Type B pancreatic cell (in vitro differentiated cells): ENCODE data around the gene CHD6. TPM values are rescaled to one million over a fixed set of nuclear protein-coding genes. Genes with fewer than 3 reads are reported as not detected.

ENCODE experiments used
- DNase-seq: peaks from one replicate; pipeline ENCODE4 v3.0.0; 2021; ENCODE audit warnings: mixed read lengths; ENCODE audit not compliant: unreplicated experiment; ENCODE audit errors: extremely low spot score
- H3K27ac Mint-ChIP-seq: 2 replicates; pipeline ENCODE4 v1.8.0; 2021; ENCODE audit warnings: mild to moderate bottlenecking, mixed read lengths
- H3K27me3 Mint-ChIP-seq: 2 replicates; pipeline ENCODE4 v1.8.0; 2021; ENCODE audit warnings: mixed read lengths
- H3K36me3 Mint-ChIP-seq: 2 replicates; pipeline ENCODE4 v1.8.0; 2021; ENCODE audit warnings: mixed read lengths
- H3K4me1 Mint-ChIP-seq: one replicate; pipeline ENCODE4 v1.8.0; 2021; ENCODE audit warnings: mixed read lengths; ENCODE audit not compliant: unreplicated experiment
- H3K4me3 Mint-ChIP-seq: 2 replicates; pipeline ENCODE4 v1.8.0; 2021; ENCODE audit warnings: mild to moderate bottlenecking, mixed read lengths
- H3K9me3 Mint-ChIP-seq: 2 replicates; pipeline ENCODE4 v1.8.0; 2021; ENCODE audit warnings: mixed read lengths
- CTCF ChIP-seq: fragments of 200-600 bp; sonication (generic); conservative IDR thresholded peaks from 2 replicates; pipeline ENCODE4 v1.5.0; 2021; ENCODE audit warnings: antibody characterized with exemption, mild to moderate bottlenecking
- total RNA-seq: library from RNA; stranded (reverse); gene quantifications from 2 replicates; pipeline ENCODE4 v1.2.1, GENCODE V29; 2021; ENCODE audit warnings: low replicate concordance

CHD6 gene
- total RNA-seq, 1 donor from 2014 or later: 72.6 TPM

- TF ChIP-seq CTCF: no peak
- no peaks in the 10 kb centered on the region for H3K9me3 Mint-ChIP-seq
- no peaks in the 10 kb centered on the region for H3K36me3 Mint-ChIP-seq
- H3K27me3 Mint-ChIP-seq: no peaks in the 10 kb centered on the region
- no peak for DNase-seq
- no peak overlapping the region for H3K27ac Mint-ChIP-seq
- H3K4me1 Mint-ChIP-seq: no peaks in the 10 kb centered on the region
- no peak overlapping the region for H3K4me3 Mint-ChIP-seq
Observed at GRCh38 chr20:41358230-41358629, 259.9 kb downstream of the CHD6 start.

GRCh38 chr20:41357424-41358163, 260.6 kb downstream of the CHD6 start:
- H3K27ac Mint-ChIP-seq: no peak overlapping the region
- TF ChIP-seq CTCF: peak; percentile 30
- no peaks in the 10 kb centered on the region for H3K27me3 Mint-ChIP-seq
- no peak overlapping the region for H3K4me3 Mint-ChIP-seq
- H3K9me3 Mint-ChIP-seq: no peaks in the 10 kb centered on the region
- H3K4me1 Mint-ChIP-seq: no peaks in the 10 kb centered on the region
- H3K36me3 Mint-ChIP-seq: no peaks in the 10 kb centered on the region
- DNase-seq: no peak

- Mint-ChIP-seq H3K27ac (no peak overlapping the region), H3K4me1 (no peaks in the 10 kb centered on the region), H3K4me3 (no peak overlapping the region), H3K9me3 (no peaks in the 10 kb centered on the region), H3K36me3 (no peaks in the 10 kb centered on the region), H3K27me3 (no peaks in the 10 kb centered on the region)
- no peak for DNase-seq
- TF ChIP-seq CTCF: no peak
Observed at GRCh38 chr20:41356951-41357350, 261.2 kb downstream of the CHD6 start.

- Mint-ChIP-seq H3K9me3 (no peaks in the 10 kb centered on the region), H3K4me1 (no peaks in the 10 kb centered on the region), H3K27me3 (no peaks in the 10 kb centered on the region), H3K4me3 (no peak overlapping the region), H3K27ac (no peak overlapping the region), H3K36me3 (no peaks in the 10 kb centered on the region)
- no peak for DNase-seq
- TF ChIP-seq CTCF: no peak
Observed at GRCh38 chr20:41355598-41356203, 262.5 kb downstream of the CHD6 start.

GRCh38 chr20:41355192-41355591, 263.0 kb downstream of the CHD6 start:
- TF ChIP-seq CTCF: no peak
- no peak overlapping the region for H3K4me3 Mint-ChIP-seq
- H3K27me3 Mint-ChIP-seq: no peaks in the 10 kb centered on the region
- H3K27ac Mint-ChIP-seq: no peak overlapping the region
- no peaks in the 10 kb centered on the region for H3K36me3 Mint-ChIP-seq
- H3K9me3 Mint-ChIP-seq: no peaks in the 10 kb centered on the region
- H3K4me1 Mint-ChIP-seq: no peaks in the 10 kb centered on the region
- DNase-seq: no peak
